CD8-positive, alpha-beta memory T cell (primary cell): ENCODE data around the gene ITSN1. TPM values are rescaled to one million over a fixed set of nuclear protein-coding genes. Genes with fewer than 3 reads are reported as not detected.
A peak's percentile ranks its signal among the peaks of the same experiment; 100 is the strongest.

ENCODE experiments used
- CTCF ChIA-PET: fragments of 350-600 bp; sonication (Branson Sonifier 250); formaldehyde crosslinking; loops from one replicate; lab custom pipeline; 2021; ENCODE audit warnings: antibody characterized with exemption; lab: Charles Lee
- POLR2A ChIA-PET: fragments of 350-600 bp; sonication (Branson Sonifier 250); formaldehyde crosslinking; loops from one replicate; lab custom pipeline; 2021; ENCODE audit warnings: antibody characterized with exemption; lab: Charles Lee
- DNase-seq, 5 donors: peaks; one replicate each; pipeline versions ENCODE4 v3.0.0 to v3.0.0-alpha.2; 2020 to 2022; ENCODE audit warnings: mixed read lengths in 1 of 5
- H3K27ac ChIP-seq: one replicate; pipeline ENCODE4 v1.7.0; 2013; ENCODE audit warnings: low read depth, mild to moderate bottlenecking, low read length, moderate library complexity
- H3K27me3 ChIP-seq: 2 replicates; pipeline ENCODE4 v1.7.0; 2013; ENCODE audit warnings: low read length, mild to moderate bottlenecking; ENCODE audit not compliant: insufficient read depth, poor library complexity, severe bottlenecking
- H3K36me3 ChIP-seq: 2 replicates; pipeline ENCODE4 v1.7.0; 2013; ENCODE audit warnings: mild to moderate bottlenecking, low read length, moderate library complexity; ENCODE audit not compliant: insufficient read depth
- H3K4me1 ChIP-seq: 2 replicates; pipeline ENCODE4 v1.7.0; 2013; ENCODE audit warnings: mild to moderate bottlenecking, low read length, moderate library complexity; ENCODE audit not compliant: insufficient read depth
- H3K4me3 ChIP-seq: 2 replicates; pipeline ENCODE4 v1.7.0; 2013; ENCODE audit warnings: mild to moderate bottlenecking, low read length
- H3K9me3 ChIP-seq: 2 replicates; pipeline ENCODE4 v1.7.0; 2013; ENCODE audit warnings: mild to moderate bottlenecking, low read length
- H3K27ac Mint-ChIP-seq, 8 donors: one replicate each; pipeline ENCODE4 v1.8.0; 2020 to 2021; ENCODE audit warnings: mixed read lengths in 8 of 8, mild to moderate bottlenecking in 6 of 8, inconsistent platforms in 3 of 8, moderate library complexity in 3 of 8
- H3K27me3 Mint-ChIP-seq, 2 donors: one replicate each; pipeline ENCODE4 v1.8.0; 2020 to 2021; ENCODE audit warnings: mixed read lengths in 2 of 2, mild to moderate bottlenecking in 1 of 2, moderate library complexity in 1 of 2
- H3K36me3 Mint-ChIP-seq, 3 donors: one replicate each; pipeline ENCODE4 v1.8.0; 2020 to 2021; ENCODE audit warnings: mixed read lengths in 3 of 3, inconsistent platforms in 1 of 3, mild to moderate bottlenecking in 1 of 3
- H3K4me1 Mint-ChIP-seq, 3 donors: one replicate each; pipeline ENCODE4 v1.8.0; 2020 to 2021; ENCODE audit warnings: mixed read lengths in 3 of 3, inconsistent platforms in 1 of 3, mild to moderate bottlenecking in 1 of 3
- H3K4me3 Mint-ChIP-seq, 7 donors: one replicate each; pipeline ENCODE4 v1.8.0; 2020 to 2021; ENCODE audit warnings: mixed read lengths in 7 of 7, mild to moderate bottlenecking in 6 of 7, moderate library complexity in 4 of 7, inconsistent platforms in 2 of 7
- H3K9me3 Mint-ChIP-seq, 5 donors: one replicate each; pipeline ENCODE4 v1.8.0; 2020 to 2022; ENCODE audit warnings: mixed read lengths in 5 of 5, mild to moderate bottlenecking in 3 of 5, moderate library complexity in 2 of 5, inconsistent platforms in 1 of 5
- polyA plus RNA-seq: library from polyadenylated mRNA; unstranded; fragments of 300-500 nt; fragmentation: Illumina TruSeq; gene quantifications from one replicate; pipeline ENCODE4 v1.2.3, GENCODE V29; 2021
- total RNA-seq, 2 experiments: library from RNA; stranded (reverse); gene quantifications; one replicate each; pipeline ENCODE4 v1.2.3, GENCODE V29; 2021

The ITSN1 gene
- total and polyA plus RNA-seq, 3 experiments from 2014 or later: 2.7 to 5.5 (median 4.9) TPM

GRCh38 chr21:33839806-33840205, 197.5 kb downstream of the ITSN1 start:
- no peak overlapping the region for H3K4me3 ChIP-seq
- ChIA-PET CTCF (no interaction called here), POLR2A (no interaction called here)
- H3K27me3 ChIP-seq: no peaks in the 10 kb centered on the region
- H3K36me3 ChIP-seq: no peaks in the 10 kb centered on the region
- peak overlapping the region in 1 of 8 donors; percentile 61 for H3K27ac Mint-ChIP-seq
- H3K9me3 Mint-ChIP-seq: no peaks in the 10 kb centered on the region
- H3K27me3 Mint-ChIP-seq: no peaks in the 10 kb centered on the region
- no peak overlapping the region for H3K4me3 Mint-ChIP-seq
- DNase-seq: no peak
- no peaks in the 10 kb centered on the region for H3K36me3 Mint-ChIP-seq
- no peaks in the 10 kb centered on the region for H3K9me3 ChIP-seq
- no peaks in the 10 kb centered on the region for H3K4me1 Mint-ChIP-seq
- no peak overlapping the region for H3K27ac ChIP-seq
- no peaks in the 10 kb centered on the region for H3K4me1 ChIP-seq

- Mint-ChIP-seq H3K27ac (no peak overlapping the region), H3K9me3 (peaks cover 0 to 1% (median 0%) of the 10 kb centered on the region in 5 donors), H3K4me3 (no peak overlapping the region), H3K4me1 (no peaks in the 10 kb centered on the region), H3K36me3 (peaks cover 0 to under 1% (median 0%) of the 10 kb centered on the region in 3 donors), H3K27me3 (peaks cover 1 to 3% of the 10 kb centered on the region in 2 donors)
- no peaks in the 10 kb centered on the region for H3K4me1 ChIP-seq
- no peaks in the 10 kb centered on the region for H3K27me3 ChIP-seq
- no peak overlapping the region for H3K4me3 ChIP-seq
- CTCF ChIA-PET: no interaction called here
- no peak overlapping the region for H3K27ac ChIP-seq
- DNase-seq: no peak
- no peaks in the 10 kb centered on the region for H3K9me3 ChIP-seq
- H3K36me3 ChIP-seq: no peaks in the 10 kb centered on the region
- POLR2A ChIA-PET: no interaction called here
Measured at GRCh38 chr21:33840771-33841170, 198.5 kb downstream of the ITSN1 start.

- Histone ChIP-seq H3K9me3 (no peaks in the 10 kb centered on the region), H3K4me1 (no peaks in the 10 kb centered on the region), H3K4me3 (no peak overlapping the region), H3K36me3 (no peaks in the 10 kb centered on the region), H3K27ac (no peak overlapping the region), H3K27me3 (no peaks in the 10 kb centered on the region)
- Mint-ChIP-seq H3K9me3 (peaks cover 5 to 8% (median 6%) of the 10 kb centered on the region in 5 donors), H3K27me3 (peaks cover 1 to 8% of the 10 kb centered on the region in 2 donors), H3K36me3 (peaks cover 0 to 8% (median 0%) of the 10 kb centered on the region in 3 donors), H3K4me3 (no peak overlapping the region), H3K4me1 (no peaks in the 10 kb centered on the region), H3K27ac (no peak overlapping the region)
- DNase-seq: no peak
- CTCF ChIA-PET: no interaction called here
- POLR2A ChIA-PET: no interaction called here
Measured at GRCh38 chr21:33841561-33841960, 199.3 kb downstream of the ITSN1 start.

GRCh38 chr21:33843216-33843615, 200.9 kb downstream of the ITSN1 start:
- no peaks in the 10 kb centered on the region for H3K4me1 ChIP-seq
- peaks cover 0 to 10% (median 0%) of the 10 kb centered on the region in 3 donors for H3K36me3 Mint-ChIP-seq
- no peaks in the 10 kb centered on the region for H3K27me3 ChIP-seq
- H3K4me3 Mint-ChIP-seq: no peak overlapping the region
- no peak overlapping the region for H3K27ac ChIP-seq
- POLR2A ChIA-PET: no interaction called here
- CTCF ChIA-PET: interaction anchor here (1.5 kb wide), 1 partner anchor 9 kb away, joined by 3 read pairs; no protein-coding TSS in a partner anchor
- no peaks in the 10 kb centered on the region for H3K4me1 Mint-ChIP-seq
- H3K36me3 ChIP-seq: no peaks in the 10 kb centered on the region
- no peaks in the 10 kb centered on the region for H3K9me3 ChIP-seq
- no peak for DNase-seq
- no peak overlapping the region for H3K27ac Mint-ChIP-seq
- H3K4me3 ChIP-seq: no peak overlapping the region
- peaks cover 6 to 9% (median 7%) of the 10 kb centered on the region in 5 donors for H3K9me3 Mint-ChIP-seq
- peaks cover 1 to 8% of the 10 kb centered on the region in 2 donors for H3K27me3 Mint-ChIP-seq

- POLR2A ChIA-PET: no interaction called here
- no peaks in the 10 kb centered on the region for H3K9me3 ChIP-seq
- H3K4me1 ChIP-seq: no peaks in the 10 kb centered on the region
- DNase-seq: no peak
- peaks cover 6 to 9% (median 7%) of the 10 kb centered on the region in 5 donors for H3K9me3 Mint-ChIP-seq
- H3K36me3 ChIP-seq: no peaks in the 10 kb centered on the region
- H3K4me1 Mint-ChIP-seq: no peaks in the 10 kb centered on the region
- peaks cover 5 to 8% of the 10 kb centered on the region in 2 donors for H3K27me3 Mint-ChIP-seq
- no peaks in the 10 kb centered on the region for H3K27me3 ChIP-seq
- H3K4me3 Mint-ChIP-seq: no peak overlapping the region
- H3K4me3 ChIP-seq: no peak overlapping the region
- no peak overlapping the region for H3K27ac ChIP-seq
- H3K36me3 Mint-ChIP-seq: peaks cover 0 to 10% (median 0%) of the 10 kb centered on the region in 3 donors
- CTCF ChIA-PET: no interaction called here
- H3K27ac Mint-ChIP-seq: no peak overlapping the region
Measured at GRCh38 chr21:33844104-33844889, 202.0 kb downstream of the ITSN1 start.

GRCh38 chr21:33844890-33845205, 202.5 kb downstream of the ITSN1 start:
- Mint-ChIP-seq H3K27me3 (peaks cover 5 to 10% of the 10 kb centered on the region in 2 donors), H3K27ac (no peak overlapping the region), H3K36me3 (peaks cover 0 to 10% (median 0%) of the 10 kb centered on the region in 3 donors), H3K9me3 (peaks cover 6 to 9% (median 7%) of the 10 kb centered on the region in 5 donors), H3K4me1 (no peaks in the 10 kb centered on the region), H3K4me3 (no peak overlapping the region)
- ChIA-PET POLR2A (no interaction called here), CTCF (no interaction called here)
- no peaks in the 10 kb centered on the region for H3K27me3 ChIP-seq
- no peak overlapping the region for H3K4me3 ChIP-seq
- DNase-seq: no peak
- no peaks in the 10 kb centered on the region for H3K36me3 ChIP-seq
- H3K27ac ChIP-seq: no peak overlapping the region
- H3K4me1 ChIP-seq: no peaks in the 10 kb centered on the region
- H3K9me3 ChIP-seq: no peaks in the 10 kb centered on the region

GRCh38 chr21:33846141-33846540, 203.8 kb downstream of the ITSN1 start:
- Histone ChIP-seq H3K36me3 (no peaks in the 10 kb centered on the region), H3K4me3 (no peak overlapping the region), H3K27me3 (no peaks in the 10 kb centered on the region), H3K27ac (no peak overlapping the region), H3K4me1 (no peaks in the 10 kb centered on the region), H3K9me3 (no peaks in the 10 kb centered on the region)
- no peak for DNase-seq
- Mint-ChIP-seq H3K4me1 (no peaks in the 10 kb centered on the region), H3K4me3 (no peak overlapping the region), H3K36me3 (peaks cover 0 to 10% (median 0%) of the 10 kb centered on the region in 3 donors), H3K27me3 (peaks cover 7 to 13% of the 10 kb centered on the region in 2 donors), H3K9me3 (peaks cover 6 to 9% (median 7%) of the 10 kb centered on the region in 5 donors), H3K27ac (no peak overlapping the region)
- CTCF ChIA-PET: no interaction called here
- POLR2A ChIA-PET: no interaction called here

- ChIA-PET CTCF (no interaction called here), POLR2A (no interaction called here)
- Histone ChIP-seq H3K27me3 (no peaks in the 10 kb centered on the region), H3K4me1 (no peaks in the 10 kb centered on the region), H3K9me3 (no peaks in the 10 kb centered on the region), H3K4me3 (no peak overlapping the region), H3K36me3 (no peaks in the 10 kb centered on the region), H3K27ac (no peak overlapping the region)
- Mint-ChIP-seq H3K4me1 (no peaks in the 10 kb centered on the region), H3K4me3 (no peak overlapping the region), H3K36me3 (peaks cover 0 to 10% (median 0%) of the 10 kb centered on the region in 3 donors), H3K27ac (no peak overlapping the region), H3K9me3 (peaks cover 6 to 9% (median 7%) of the 10 kb centered on the region in 5 donors), H3K27me3 (peaks cover 11 to 13% of the 10 kb centered on the region in 2 donors)
- no peak for DNase-seq
Measured at GRCh38 chr21:33847588-33848248, 205.4 kb downstream of the ITSN1 start.
